ENCODE data around the gene TMEM132D. TPM values are rescaled to one million over a fixed set of nuclear protein-coding genes. Genes with fewer than 3 reads are reported as not detected.

The TMEM132D gene
- total RNA-seq, 4 donors from 2014 or later: not detected

- ATAC-seq (ENCODE audit: low FRiP score): no peak
- no peak for DNase-seq (ENCODE audit: low spot score)
- TF ChIP-seq CTCF (IDR thresholded peaks at IDR 0.05): no peak
These were observed 228.3 kb downstream of the TMEM132D start for GRCh38 chr12:129675496-129675895.

- no peak for ATAC-seq (ENCODE audit: low FRiP score)
These were observed 230.0 kb downstream of the TMEM132D start for GRCh38 chr12:129673806-129674205.

GRCh38 chr12:129672110-129672509, 231.7 kb downstream of the TMEM132D start:
- ATAC-seq (ENCODE audit: low FRiP score) (no peak), DNase-seq (ENCODE audit: low spot score) (no peak)
- TF ChIP-seq CTCF (IDR thresholded peaks at IDR 0.05): no peak

More at GRCh38 chr12:129673806-129674205, 230.0 kb downstream of the TMEM132D start:
- no peak for DNase-seq (ENCODE audit: low spot score)
- TF ChIP-seq CTCF (IDR thresholded peaks at IDR 0.05): no peak

- TF ChIP-seq CTCF (IDR thresholded peaks at IDR 0.05): no peak
- ATAC-seq (ENCODE audit: low FRiP score): no peak
- no peak for DNase-seq (ENCODE audit: low spot score)
These were observed 233.4 kb downstream of the TMEM132D start for GRCh38 chr12:129670256-129670920.

- no peak for TF ChIP-seq CTCF (IDR thresholded peaks at IDR 0.05)
- ATAC-seq (ENCODE audit: low FRiP score) (no peak), DNase-seq (ENCODE audit: low spot score) (no peak)
These were observed 238.4 kb downstream of the TMEM132D start for GRCh38 chr12:129665414-129665813.

- DNase-seq (ENCODE audit: low spot score): no peak
- ATAC-seq (ENCODE audit: low FRiP score): no peak
- no peak for TF ChIP-seq CTCF (IDR thresholded peaks at IDR 0.05)
These were observed 241.6 kb downstream of the TMEM132D start for GRCh38 chr12:129662234-129662633.

GRCh38 chr12:129660946-129661345, 242.9 kb downstream of the TMEM132D start:
- DNase-seq (ENCODE audit: low spot score) (no peak), ATAC-seq (ENCODE audit: low FRiP score) (no peak)
- TF ChIP-seq CTCF (IDR thresholded peaks at IDR 0.05): no peak

Data from omental fat pad (tissue), 4 donors.